Fibroblast of pulmonary artery (primary cell): ENCODE measurements around the gene UAP1.

Source experiments
- DNase-seq: peaks from one replicate; pipeline ENCODE4 v3.0.0-alpha.2; 2010; ENCODE audit warnings: low read depth
- H3K4me3 ChIP-seq: replicated peaks from 2 replicates; pipeline ENCODE4 v1.5.1; 2011; ENCODE audit warnings: low read depth, mild to moderate bottlenecking, control low read depth, low read length, moderate library complexity
- CTCF ChIP-seq: IDR thresholded peaks from 2 replicates; pipeline ENCODE4 v1.5.1; 2011; ENCODE audit warnings: mild to moderate bottlenecking, control low read depth, low read length, inconsistent platforms; ENCODE audit errors: missing control alignments

Gene UAP1

GRCh38 chr1:162626761-162627160 is 65.2 kb downstream of the UAP1 start:
- no peak for TF ChIP-seq CTCF
- DNase-seq: no peak
- peak overlapping the region; percentile 13 for H3K4me3 ChIP-seq

GRCh38 chr1:162627662-162628296 is 66.3 kb downstream of the UAP1 start:
- peak; percentile 66 for DNase-seq
- TF ChIP-seq CTCF: peak; percentile 63
- no peak overlapping the region for H3K4me3 ChIP-seq

GRCh38 chr1:162629077-162629627 is 67.6 kb downstream of the UAP1 start:
- no peak for DNase-seq
- H3K4me3 ChIP-seq: no peak overlapping the region
- TF ChIP-seq CTCF: no peak

- H3K4me3 ChIP-seq: no peak overlapping the region
- no peak for TF ChIP-seq CTCF
- DNase-seq: peak; percentile 75
Observed at GRCh38 chr1:162629651-162630050, 68.1 kb downstream of the UAP1 start.

GRCh38 chr1:162631546-162632191 is 70.1 kb downstream of the UAP1 start:
- peak overlapping the region; percentile 85 for H3K4me3 ChIP-seq
- DNase-seq: peak; percentile 82
- TF ChIP-seq CTCF: no peak

GRCh38 chr1:162632217-162632666 is 70.7 kb downstream of the UAP1 start, which contains the start of gene DDR2:
Gene DDR2, plus strand, starts transcription at chr1:162632464. Its CDS starts 86,600 bp downstream, at chr1:162719064.
- peak; percentile 97 for DNase-seq
- peak within 1 kb of the TSS; percentile 85 for H3K4me3 ChIP-seq
- no peak for TF ChIP-seq CTCF
